Measurements from ENCODE around the gene ZNF865. TPM values are rescaled to one million over a fixed set of nuclear protein-coding genes. Genes with fewer than 3 reads are reported as not detected.

Gene ZNF865
- total and polyA plus RNA-seq, 10 of the 15 experiments (the other 5 are each of a cell fraction or from before 2014, with no cell fraction given): 0.02 to 18.3 (median 0.90) TPM

- Histone ChIP-seq H3K4me2 (ENCODE audit: control insufficient read depth, insufficient read depth) (peak overlapping the region; percentile 95; the same call in 1 of the 2 replicates), H3K9ac (ENCODE audit: control insufficient read depth, insufficient read depth, low read length) (peak overlapping the region; percentile 22; the same call in 1 of the 2 replicates), H2AFZ (ENCODE audit: control insufficient read depth, low read depth, low read length) (no peak overlapping the region), H3K4me3 (no peak overlapping the region; the same call in 1 of the 2 replicates), H3K27ac (ENCODE audit: control insufficient read depth, insufficient read depth) (peak overlapping the region; percentile 46; the same call in 1 of the 2 replicates), H3K79me2 (ENCODE audit: control insufficient read depth, insufficient read depth, low read length) (peaks cover 35% of the 10 kb centered on the region), H3K9me3 (replicated peaks; ENCODE audit: control insufficient read depth, insufficient read depth, low read length) (no peaks in the 10 kb centered on the region), H4K20me1 (ENCODE audit: control insufficient read depth, insufficient read depth) (no peaks in the 10 kb centered on the region), H3K4me1 (ENCODE audit: control insufficient read depth, insufficient read depth, low read length) (peaks cover 14% of the 10 kb centered on the region), H3K27me3 (replicated peaks in 1 of 2; ENCODE audit: control insufficient read depth in 2 of 2, insufficient read depth in 2 of 2, low read length in 1 of 2) (no peaks in the 10 kb centered on the region), H3K36me3 (ENCODE audit: control insufficient read depth in 2 of 2, insufficient read depth in 2 of 2, low read length in 1 of 2) (peaks cover 0 to 1% of the 10 kb centered on the region in 2 experiments; a peak in 2 of 4 replicates)
- DNase-seq (ENCODE audit: low read depth, low spot score) (no peak), ATAC-seq (no peak), FAIRE-seq (no peak)
- CTCF ChIA-PET: interaction anchor here (1.0 to 4.8 kb wide), 2 partner anchors 13 to 18 kb away, joined by 10 to 28 read pairs; no protein-coding TSS in a partner anchor
- intact Hi-C loops (cut with micrococcal nuclease; ENCODE audit: unreplicated experiment) (no loop called here), in situ Hi-C loops (cut with MboI) (loop anchor here (5.0 to 25.0 kb wide), 3 partner anchors 662 to 1513 kb away; partner anchors contain the start of genes CNOT3, LENG9 and ZSCAN5A)
- RAD21 ChIA-PET (ENCODE audit: unreplicated experiment): interaction anchor here (1.0 to 4.4 kb wide), 2 partner anchors 13 to 18 kb away, joined by 3 to 36 read pairs; no protein-coding TSS in a partner anchor
- no TSS peak for BruUV-seq (replicated peaks)
- TF ChIP-seq, protein P1, sequence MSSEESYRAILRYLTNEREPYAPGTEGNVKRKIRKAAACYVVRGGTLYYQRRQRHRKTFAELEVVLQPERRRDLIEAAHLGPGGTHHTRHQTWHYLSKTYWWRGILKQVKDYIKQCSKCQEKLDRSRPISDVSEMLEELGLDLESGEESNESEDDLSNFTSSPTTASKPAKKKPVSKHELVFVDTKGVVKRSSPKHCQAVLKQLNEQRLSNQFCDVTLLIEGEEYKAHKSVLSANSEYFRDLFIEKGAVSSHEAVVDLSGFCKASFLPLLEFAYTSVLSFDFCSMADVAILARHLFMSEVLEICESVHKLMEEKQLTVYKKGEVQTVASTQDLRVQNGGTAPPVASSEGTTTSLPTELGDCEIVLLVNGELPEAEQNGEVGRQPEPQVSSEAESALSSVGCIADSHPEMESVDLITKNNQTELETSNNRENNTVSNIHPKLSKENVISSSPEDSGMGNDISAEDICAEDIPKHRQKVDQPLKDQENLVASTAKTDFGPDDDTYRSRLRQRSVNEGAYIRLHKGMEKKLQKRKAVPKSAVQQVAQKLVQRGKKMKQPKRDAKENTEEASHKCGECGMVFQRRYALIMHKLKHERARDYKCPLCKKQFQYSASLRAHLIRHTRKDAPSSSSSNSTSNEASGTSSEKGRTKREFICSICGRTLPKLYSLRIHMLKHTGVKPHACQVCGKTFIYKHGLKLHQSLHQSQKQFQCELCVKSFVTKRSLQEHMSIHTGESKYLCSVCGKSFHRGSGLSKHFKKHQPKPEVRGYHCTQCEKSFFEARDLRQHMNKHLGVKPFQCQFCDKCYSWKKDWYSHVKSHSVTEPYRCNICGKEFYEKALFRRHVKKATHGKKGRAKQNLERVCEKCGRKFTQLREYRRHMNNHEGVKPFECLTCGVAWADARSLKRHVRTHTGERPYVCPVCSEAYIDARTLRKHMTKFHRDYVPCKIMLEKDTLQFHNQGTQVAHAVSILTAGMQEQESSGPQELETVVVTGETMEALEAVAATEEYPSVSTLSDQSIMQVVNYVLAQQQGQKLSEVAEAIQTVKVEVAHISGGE (CRISPR knock-in tag; IDR thresholded peaks at IDR 0.05): no peak
- WGBS (ENCODE audit: insufficient coverage, insufficient replicate concordance, low lambda C conversion rate, missing lambda C conversion rate): 92% methylated on average over 13 of the region's 17 CpGs
- POLR2A ChIA-PET: interaction anchor here (1.0 kb wide), 1 partner anchor 9 kb away, joined by 3 read pairs; no protein-coding TSS in a partner anchor
- SMC1A ChIA-PET (ENCODE audit: uncharacterized antibody, unreplicated experiment): no interaction called here
These were observed 45.3 kb downstream of the ZNF865 start for GRCh38 chr19:55650602-55651230.
